ENCODE data around the gene NAT8.
"Not testable (repeated sequence)": the region's sequence is repeated elsewhere in the genome, so short reads cannot be mapped to it uniquely, and the experiment has no call there.

The NAT8 gene

GRCh38 chr2:73636977-73637376 lies 5.2 kb downstream of the NAT8 start:
- not testable (repeated sequence) for DNase-seq (ENCODE audit: low spot score)

- not testable (repeated sequence) for DNase-seq (ENCODE audit: low spot score)
These were observed 11.5 kb downstream of the NAT8 start for GRCh38 chr2:73630662-73631266.

GRCh38 chr2:73628493-73628892 lies 13.7 kb downstream of the NAT8 start:
- DNase-seq (ENCODE audit: low spot score): not testable (repeated sequence)

- not testable (repeated sequence) for DNase-seq (ENCODE audit: low spot score)
These were observed 16.0 kb downstream of the NAT8 start for GRCh38 chr2:73626237-73626636.

GRCh38 chr2:73624625-73625024 lies 17.6 kb downstream of the NAT8 start:
- not testable (repeated sequence) for DNase-seq (ENCODE audit: low spot score)

- DNase-seq (ENCODE audit: low spot score): not testable (repeated sequence)
These were observed 18.2 kb downstream of the NAT8 start for GRCh38 chr2:73624036-73624435.

- not testable (repeated sequence) for DNase-seq (ENCODE audit: low spot score)
These were observed 22.3 kb downstream of the NAT8 start for GRCh38 chr2:73619925-73620324.

GRCh38 chr2:73614997-73615396 lies 27.2 kb downstream of the NAT8 start:
- no peak for DNase-seq (ENCODE audit: low spot score)

GRCh38 chr2:73614105-73614504 lies 28.1 kb downstream of the NAT8 start:
- no peak for DNase-seq (ENCODE audit: low spot score)

- DNase-seq (ENCODE audit: low spot score): no peak
These were observed 30.4 kb downstream of the NAT8 start for GRCh38 chr2:73611867-73612266.

GRCh38 chr2:73611193-73611592 lies 31.0 kb downstream of the NAT8 start:
- DNase-seq (ENCODE audit: low spot score): no peak

GRCh38 chr2:73610111-73610510 lies 32.1 kb downstream of the NAT8 start:
- no peak for DNase-seq (ENCODE audit: low spot score)

- not testable (repeated sequence) for DNase-seq (ENCODE audit: low spot score)
These were observed 37.6 kb downstream of the NAT8 start for GRCh38 chr2:73604589-73604988.

- DNase-seq (ENCODE audit: low spot score): not testable (repeated sequence)
These were observed 39.1 kb downstream of the NAT8 start for GRCh38 chr2:73603099-73603588.

GRCh38 chr2:73601780-73602179 lies 40.4 kb downstream of the NAT8 start:
- DNase-seq (ENCODE audit: low spot score): no peak

GRCh38 chr2:73594251-73594650 lies 48.0 kb downstream of the NAT8 start:
- no peak for DNase-seq (ENCODE audit: low spot score)

GRCh38 chr2:73593680-73594079 lies 48.5 kb downstream of the NAT8 start:
- DNase-seq (ENCODE audit: low spot score): no peak

All from CD4-positive, alpha-beta T cell treated with Interleukin-6 at 100 ng/mL for 8 hours (primary cell).